HG03521 (cell line): Measurements from ENCODE around the gene TTYH2.

Experiments used
- ATAC-seq: cut with Tn5 transposase; IDR thresholded peaks from one replicate; pipeline ENCODE4 v1.9.1; 2021; ENCODE audit warnings: mild to moderate bottlenecking, moderate library complexity; ENCODE audit not compliant: unreplicated experiment

Gene TTYH2

GRCh38 chr17:74231928-74232907 lies 18.8 kb downstream of the TTYH2 start:
- no peak for ATAC-seq

GRCh38 chr17:74233937-74234336 lies 20.6 kb downstream of the TTYH2 start:
- no peak for ATAC-seq

GRCh38 chr17:74234486-74234885 lies 21.1 kb downstream of the TTYH2 start:
- no peak for ATAC-seq

- no peak for ATAC-seq
Observed at GRCh38 chr17:74235040-74235581, 21.7 kb downstream of the TTYH2 start.

GRCh38 chr17:74235911-74236371 lies 22.6 kb downstream of the TTYH2 start:
- ATAC-seq: no peak

GRCh38 chr17:74237321-74237720 lies 23.9 kb downstream of the TTYH2 start:
- no peak for ATAC-seq

- ATAC-seq: no peak
Observed at GRCh38 chr17:74239172-74239571, 25.8 kb downstream of the TTYH2 start.

GRCh38 chr17:74240618-74241205 lies 27.3 kb downstream of the TTYH2 start:
- no peak for ATAC-seq

- no peak for ATAC-seq
Observed at GRCh38 chr17:74241431-74241830, 28.1 kb downstream of the TTYH2 start.

GRCh38 chr17:74241847-74242246 lies 28.5 kb downstream of the TTYH2 start:
- no peak for ATAC-seq

GRCh38 chr17:74243013-74243755 lies 29.8 kb downstream of the TTYH2 start:
- ATAC-seq: no peak

- ATAC-seq: no peak
Observed at GRCh38 chr17:74244128-74244527, 30.8 kb downstream of the TTYH2 start.

GRCh38 chr17:74244548-74244947 lies 31.2 kb downstream of the TTYH2 start:
- ATAC-seq: no peak

GRCh38 chr17:74245145-74245831 lies 31.9 kb downstream of the TTYH2 start:
- no peak for ATAC-seq

GRCh38 chr17:74245871-74246270 lies 32.5 kb downstream of the TTYH2 start:
- no peak for ATAC-seq

GRCh38 chr17:74249590-74250270 lies 36.4 kb downstream of the TTYH2 start:
- ATAC-seq: no peak

GRCh38 chr17:74250324-74250995 lies 37.1 kb downstream of the TTYH2 start:
- ATAC-seq: no peak

GRCh38 chr17:74251051-74251450 lies 37.7 kb downstream of the TTYH2 start:
- ATAC-seq: no peak

GRCh38 chr17:74251569-74251968 lies 38.2 kb downstream of the TTYH2 start:
- no peak for ATAC-seq
